Activated T-helper 2 cell treated with anti-CD3 and anti-CD28 coated beads, Interferon-gamma antibody, Interleukin-2, Interleukin-4, amounts not matched to agents 10 μg/mL and 5 μg/mL and 100 μg/mL, durations not matched to agents 14 hours and 24 hours and 36 hours (primary cell): ENCODE measurements around the gene MYO16. TPM values are rescaled to one million over a fixed set of nuclear protein-coding genes. Genes with fewer than 3 reads are reported as not detected.

ENCODE experiments used
- DNase-seq: peaks from one replicate; pipeline ENCODE4 v3.0.0; 2021; ENCODE audit warnings: low spot score
- H3K27ac Mint-ChIP-seq: one replicate; pipeline ENCODE4 v1.8.0; 2021; ENCODE audit warnings: mixed read lengths
- H3K27me3 Mint-ChIP-seq: one replicate; pipeline ENCODE4 v1.8.0; 2021; ENCODE audit warnings: low read depth, mixed read lengths
- H3K36me3 Mint-ChIP-seq: one replicate; pipeline ENCODE4 v1.8.0; 2021; ENCODE audit warnings: low read depth, mixed read lengths
- H3K4me1 Mint-ChIP-seq: one replicate; pipeline ENCODE4 v1.8.0; 2021; ENCODE audit warnings: low read depth, mixed read lengths
- H3K4me3 Mint-ChIP-seq: one replicate; pipeline ENCODE4 v1.8.0; 2021; ENCODE audit warnings: low read depth, mild to moderate bottlenecking, moderate library complexity, mixed read lengths
- H3K9me3 Mint-ChIP-seq: one replicate; pipeline ENCODE4 v1.8.0; 2021; ENCODE audit warnings: mixed read lengths
- intact Hi-C: fragments of 100-400 bp; cut with micrococcal nuclease; formaldehyde crosslinking; loops from one replicate; pipeline ENCODE4 v1.15.1; 2023
- total RNA-seq: library from RNA; stranded (reverse); gene quantifications from 2 replicates; pipeline ENCODE4 v1.2.3, GENCODE V29; 2022

MYO16 gene
- total RNA-seq, 1 donor from 2014 or later = not detected

DNA sequence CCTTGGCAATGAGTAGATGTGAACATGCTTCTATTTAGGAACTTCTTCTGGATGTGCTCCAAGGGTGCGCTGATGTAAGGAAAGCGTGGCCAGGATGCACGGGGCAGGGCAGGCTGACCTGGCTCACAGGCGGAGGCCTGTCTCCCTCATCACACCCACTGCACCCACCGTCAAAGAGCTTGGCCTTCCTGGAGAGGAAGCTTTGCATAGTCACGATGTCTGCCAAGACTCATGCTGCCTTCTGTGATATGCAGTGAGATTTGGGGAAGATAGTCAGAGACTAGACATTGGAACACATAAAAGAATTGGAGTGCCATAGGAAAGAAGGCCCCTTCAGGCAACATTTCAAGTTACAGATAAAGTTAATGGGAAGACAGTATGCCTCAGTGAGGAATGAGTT is 82.0 kb downstream of the MYO16 start:
- Mint-ChIP-seq H3K27me3 (no peaks in the 10 kb centered on the region), H3K27ac (no peak overlapping the region), H3K36me3 (no peaks in the 10 kb centered on the region), H3K4me3 (no peak overlapping the region), H3K9me3 (no peaks in the 10 kb centered on the region), H3K4me1 (no peaks in the 10 kb centered on the region)
- intact Hi-C loops = no loop called here
- no peak for DNase-seq

DNA sequence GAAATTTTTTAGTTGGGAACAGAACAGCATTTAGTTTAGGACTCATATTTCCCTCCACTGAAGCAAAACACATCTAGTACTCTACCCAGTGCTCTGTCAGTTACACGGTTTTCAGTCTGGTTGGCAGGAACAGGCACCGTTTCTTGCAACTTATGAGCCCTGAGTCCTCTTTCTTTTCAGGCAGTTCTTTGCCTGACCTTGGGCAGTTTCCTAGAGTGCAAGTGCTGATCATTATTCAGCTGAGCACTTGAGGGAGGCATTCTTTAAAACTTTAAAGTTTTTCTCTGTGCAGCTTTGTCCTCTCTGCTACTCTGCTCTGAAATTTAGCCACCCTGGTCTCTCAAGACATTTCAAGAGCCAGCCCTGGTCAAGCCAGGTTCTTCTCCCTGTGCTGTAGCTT is 96.1 kb downstream of the MYO16 start:
- intact Hi-C loops = no loop called here
- no peaks in the 10 kb centered on the region for H3K4me1 Mint-ChIP-seq
- H3K9me3 Mint-ChIP-seq = no peaks in the 10 kb centered on the region
- DNase-seq = no peak
- H3K27me3 Mint-ChIP-seq = no peaks in the 10 kb centered on the region
- no peaks in the 10 kb centered on the region for H3K36me3 Mint-ChIP-seq
- no peak overlapping the region for H3K4me3 Mint-ChIP-seq
- no peak overlapping the region for H3K27ac Mint-ChIP-seq

DNA sequence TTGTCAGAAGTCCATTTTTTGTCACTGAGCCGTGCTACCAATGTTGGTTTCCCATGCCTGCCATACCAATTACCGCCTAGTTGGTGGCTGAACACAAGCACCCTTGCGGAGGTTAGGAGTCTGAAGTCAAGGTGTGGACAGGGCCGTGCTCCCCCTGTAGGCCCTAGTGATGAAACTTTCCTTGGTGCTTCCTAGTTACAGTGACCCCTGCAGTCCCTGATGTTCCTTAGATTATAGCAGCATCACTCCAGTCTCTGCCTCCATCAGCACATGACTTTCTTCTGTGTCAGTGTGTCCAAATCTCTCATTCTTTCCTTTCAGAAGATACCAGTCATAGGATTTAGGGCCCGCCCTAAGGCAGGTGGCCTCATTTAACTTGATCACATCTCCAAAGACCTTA is 99.0 kb downstream of the MYO16 start:
- Mint-ChIP-seq H3K27ac (no peak overlapping the region), H3K9me3 (no peaks in the 10 kb centered on the region), H3K36me3 (no peaks in the 10 kb centered on the region), H3K4me1 (no peaks in the 10 kb centered on the region), H3K27me3 (no peaks in the 10 kb centered on the region), H3K4me3 (no peak overlapping the region)
- no peak for DNase-seq
- intact Hi-C loops = no loop called here

DNA sequence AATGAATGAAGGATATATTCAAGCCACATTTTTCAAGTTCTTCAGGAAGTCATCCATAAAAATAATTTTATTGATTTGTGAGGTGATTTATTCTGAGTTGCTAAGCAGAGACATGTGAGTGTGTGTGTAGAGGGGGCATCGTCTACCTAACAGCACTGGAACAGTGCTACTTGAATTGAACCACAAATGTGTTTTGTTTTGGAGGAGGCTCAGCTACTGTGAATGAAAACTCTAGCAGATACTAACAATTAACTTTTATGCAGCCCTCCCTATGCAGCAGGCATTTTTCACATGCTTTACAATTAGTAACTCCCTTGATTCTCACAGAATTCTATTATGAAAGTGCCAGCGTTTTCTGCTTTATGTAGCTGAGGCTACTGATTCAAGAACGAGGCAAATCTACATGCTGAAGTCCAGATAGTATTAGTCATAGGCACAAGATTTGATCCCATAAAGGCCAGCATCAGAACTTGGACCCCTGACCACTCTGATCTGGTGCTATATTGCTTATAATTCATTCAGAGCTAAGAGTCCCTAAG is 103.7 kb downstream of the MYO16 start:
- Mint-ChIP-seq H3K4me3 (no peak overlapping the region), H3K27me3 (no peaks in the 10 kb centered on the region), H3K36me3 (no peaks in the 10 kb centered on the region), H3K9me3 (no peaks in the 10 kb centered on the region), H3K27ac (no peak overlapping the region), H3K4me1 (no peaks in the 10 kb centered on the region)
- DNase-seq = no peak
- intact Hi-C loops = no loop called here

DNA sequence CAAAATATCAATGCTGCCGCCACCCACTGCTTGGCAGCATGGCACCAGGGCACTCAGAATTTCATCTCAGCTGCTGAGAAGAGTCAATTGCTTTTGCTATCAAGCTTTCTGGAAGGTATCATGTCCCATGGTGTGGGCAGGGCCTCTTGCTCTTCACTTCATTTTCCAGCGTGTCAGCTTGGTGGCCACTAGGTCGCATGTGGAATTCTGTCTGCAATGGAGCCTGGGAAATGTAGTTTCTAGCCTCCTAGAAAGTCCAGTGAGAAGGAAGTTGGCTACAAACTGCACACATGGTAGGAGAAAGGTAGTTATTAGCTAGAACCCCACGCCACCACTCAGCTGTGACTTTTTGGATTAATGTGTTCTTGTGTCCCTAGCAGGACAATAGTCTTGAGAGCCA is 105.3 kb downstream of the MYO16 start:
- no peaks in the 10 kb centered on the region for H3K27me3 Mint-ChIP-seq
- intact Hi-C loops = no loop called here
- H3K36me3 Mint-ChIP-seq = no peaks in the 10 kb centered on the region
- H3K27ac Mint-ChIP-seq = no peak overlapping the region
- no peaks in the 10 kb centered on the region for H3K4me1 Mint-ChIP-seq
- no peak overlapping the region for H3K4me3 Mint-ChIP-seq
- DNase-seq = no peak
- no peaks in the 10 kb centered on the region for H3K9me3 Mint-ChIP-seq

DNA sequence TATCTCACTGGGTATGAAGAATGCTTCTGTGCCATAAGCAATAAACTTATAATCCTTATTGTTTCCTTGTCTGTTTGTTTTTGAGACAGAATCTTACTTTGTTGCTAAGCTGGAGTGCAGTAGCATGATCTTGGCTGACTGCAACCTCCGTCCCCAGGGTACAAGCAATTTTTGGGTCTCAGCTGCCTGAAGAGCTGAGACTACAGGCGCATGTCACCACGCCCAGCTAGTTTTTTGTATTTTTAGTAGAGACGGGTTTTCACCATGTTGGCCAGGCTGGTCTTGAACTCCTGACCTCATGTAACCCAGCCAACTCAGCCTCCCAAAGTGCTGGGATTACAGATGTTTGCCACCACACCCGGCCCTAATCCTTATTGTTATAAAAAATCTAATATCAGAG is 112.5 kb downstream of the MYO16 start:
- H3K27me3 Mint-ChIP-seq = no peaks in the 10 kb centered on the region

DNA sequence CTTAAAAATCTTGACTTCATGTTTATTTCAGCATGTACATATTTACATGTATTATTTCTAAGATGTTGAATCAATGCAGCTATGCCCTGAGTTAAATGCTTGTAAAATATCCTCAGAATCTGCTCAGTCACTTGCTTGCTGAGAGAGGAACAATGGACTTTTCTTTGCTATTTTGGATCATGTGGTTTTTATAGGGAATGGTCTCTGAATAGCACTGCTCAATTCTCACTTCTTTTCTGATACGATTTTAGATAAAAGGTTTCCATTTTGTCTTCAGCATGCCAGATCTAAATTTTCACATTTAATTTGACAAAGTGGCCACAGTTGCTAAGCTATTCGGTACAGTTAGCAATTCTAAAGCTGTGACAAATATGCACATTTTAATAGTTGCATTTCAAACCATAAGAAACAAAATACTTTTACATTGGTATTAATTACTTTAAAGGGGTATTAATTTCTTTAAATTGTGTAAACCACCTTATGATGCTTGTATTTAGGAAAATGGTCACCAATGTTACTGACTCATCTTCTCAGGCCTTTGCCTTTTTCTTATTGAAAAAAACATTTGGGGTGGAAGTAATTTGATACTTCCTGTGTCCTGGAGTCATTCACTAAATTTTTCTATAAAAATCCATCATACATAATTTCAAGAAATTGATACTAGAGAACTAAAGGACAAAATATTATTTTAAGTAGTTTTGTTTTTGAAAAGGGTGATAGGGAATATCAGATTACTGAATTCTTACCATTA is 113.5 kb downstream of the MYO16 start:
- no peak for DNase-seq
- no peaks in the 10 kb centered on the region for H3K4me1 Mint-ChIP-seq
- H3K27ac Mint-ChIP-seq = no peak overlapping the region
- no peaks in the 10 kb centered on the region for H3K36me3 Mint-ChIP-seq
- H3K9me3 Mint-ChIP-seq = no peaks in the 10 kb centered on the region
- intact Hi-C loops = no loop called here
- H3K27me3 Mint-ChIP-seq = no peaks in the 10 kb centered on the region
- no peak overlapping the region for H3K4me3 Mint-ChIP-seq

More for the DNA sequence above, 112.5 kb downstream of the MYO16 start:
- Mint-ChIP-seq H3K4me1 (no peaks in the 10 kb centered on the region), H3K9me3 (no peaks in the 10 kb centered on the region), H3K27ac (no peak overlapping the region), H3K4me3 (no peak overlapping the region), H3K36me3 (no peaks in the 10 kb centered on the region)
- no peak for DNase-seq
- intact Hi-C loops = no loop called here

DNA sequence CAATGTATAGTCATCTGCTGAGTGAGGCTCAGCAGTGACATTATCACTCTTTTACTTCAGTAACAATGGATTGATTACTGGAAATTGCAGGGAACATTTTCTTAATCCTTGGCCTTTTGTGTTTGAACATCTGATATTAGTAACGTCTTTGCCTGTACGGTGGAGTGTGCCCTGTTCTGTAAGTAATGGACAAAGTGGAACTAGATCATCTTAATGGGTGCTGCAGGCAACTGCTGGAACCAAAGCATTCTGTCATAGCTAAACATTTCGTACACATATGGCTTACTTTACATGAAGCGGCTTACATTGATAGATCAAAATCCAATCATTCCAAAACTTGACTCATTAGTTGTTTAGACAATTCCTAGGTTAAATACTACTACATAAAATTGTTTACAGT is 114.1 kb downstream of the MYO16 start:
- Mint-ChIP-seq H3K27me3 (no peaks in the 10 kb centered on the region), H3K36me3 (no peaks in the 10 kb centered on the region), H3K27ac (no peak overlapping the region), H3K4me3 (no peak overlapping the region), H3K4me1 (no peaks in the 10 kb centered on the region), H3K9me3 (no peaks in the 10 kb centered on the region)
- no peak for DNase-seq
- intact Hi-C loops = no loop called here

DNA sequence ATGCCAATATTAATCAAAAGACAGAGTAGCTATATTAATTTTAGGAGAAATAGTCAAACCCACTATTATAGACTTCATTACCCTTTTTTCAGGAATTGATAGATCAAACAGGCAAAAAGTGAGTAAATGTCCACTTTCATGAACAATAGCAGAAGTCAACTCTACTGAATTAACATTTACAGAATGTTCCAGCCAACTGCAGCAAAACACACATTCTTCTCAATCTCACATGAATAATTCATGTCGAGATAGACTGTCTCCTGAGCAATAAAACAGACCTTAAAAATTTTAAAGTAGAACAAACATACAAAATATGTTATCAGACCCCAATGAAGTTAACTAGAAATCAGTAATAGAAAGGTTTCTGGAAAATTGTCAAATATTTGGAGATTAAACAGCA is 118.4 kb downstream of the MYO16 start:
- Mint-ChIP-seq H3K27me3 (no peaks in the 10 kb centered on the region), H3K9me3 (no peaks in the 10 kb centered on the region)

DNA sequence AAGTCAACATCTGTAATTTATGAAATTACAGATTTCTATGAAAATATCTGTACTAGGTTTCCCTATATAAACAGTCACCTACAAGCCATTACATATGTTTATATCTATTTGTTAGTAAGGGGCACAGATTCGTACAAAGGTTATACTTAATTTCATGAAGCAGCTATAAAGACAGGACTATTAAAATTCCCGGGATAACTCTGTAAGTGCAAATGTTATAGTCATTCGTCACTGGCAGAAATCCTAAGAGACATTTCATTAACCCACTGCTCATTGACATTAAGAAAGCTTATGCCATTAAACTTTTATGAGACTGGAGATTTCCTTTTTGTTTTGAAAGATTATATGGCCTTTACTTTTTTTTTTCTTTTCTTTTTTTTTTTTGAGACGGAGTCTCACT is 122.9 kb downstream of the MYO16 start:
- no peak overlapping the region for H3K27ac Mint-ChIP-seq
- DNase-seq = no peak
- intact Hi-C loops = no loop called here
- no peaks in the 10 kb centered on the region for H3K36me3 Mint-ChIP-seq
- H3K4me1 Mint-ChIP-seq = no peaks in the 10 kb centered on the region
- no peak overlapping the region for H3K4me3 Mint-ChIP-seq
- H3K9me3 Mint-ChIP-seq = no peaks in the 10 kb centered on the region
- no peaks in the 10 kb centered on the region for H3K27me3 Mint-ChIP-seq

More for the DNA sequence above, 118.4 kb downstream of the MYO16 start:
- DNase-seq = no peak
- H3K4me3 Mint-ChIP-seq = no peak overlapping the region
- no peaks in the 10 kb centered on the region for H3K4me1 Mint-ChIP-seq
- H3K27ac Mint-ChIP-seq = no peak overlapping the region
- no peaks in the 10 kb centered on the region for H3K36me3 Mint-ChIP-seq
- intact Hi-C loops = no loop called here

DNA sequence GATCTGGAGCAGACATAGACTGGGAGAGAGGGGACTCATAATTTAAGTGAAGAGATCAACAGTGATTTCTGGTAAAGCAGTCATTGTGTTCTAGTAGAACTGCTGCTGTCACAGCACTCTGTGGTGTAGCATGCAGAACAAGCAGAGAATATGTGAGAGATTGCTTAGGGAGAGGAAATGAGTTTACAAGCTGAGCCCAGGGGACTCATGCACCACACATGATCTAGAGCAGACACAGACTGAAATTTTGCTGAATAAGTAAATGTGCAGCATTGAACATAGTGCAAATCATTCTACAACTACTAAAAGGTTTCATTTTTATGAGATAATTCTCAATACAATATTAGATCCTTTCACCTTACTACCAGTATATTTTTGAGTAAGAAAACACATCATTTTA is 125.7 kb downstream of the MYO16 start:
- intact Hi-C loops = no loop called here
- no peak overlapping the region for H3K4me3 Mint-ChIP-seq
- H3K9me3 Mint-ChIP-seq = no peaks in the 10 kb centered on the region
- H3K27me3 Mint-ChIP-seq = no peaks in the 10 kb centered on the region
- no peak for DNase-seq
- no peaks in the 10 kb centered on the region for H3K4me1 Mint-ChIP-seq
- H3K27ac Mint-ChIP-seq = no peak overlapping the region
- H3K36me3 Mint-ChIP-seq = no peaks in the 10 kb centered on the region

DNA sequence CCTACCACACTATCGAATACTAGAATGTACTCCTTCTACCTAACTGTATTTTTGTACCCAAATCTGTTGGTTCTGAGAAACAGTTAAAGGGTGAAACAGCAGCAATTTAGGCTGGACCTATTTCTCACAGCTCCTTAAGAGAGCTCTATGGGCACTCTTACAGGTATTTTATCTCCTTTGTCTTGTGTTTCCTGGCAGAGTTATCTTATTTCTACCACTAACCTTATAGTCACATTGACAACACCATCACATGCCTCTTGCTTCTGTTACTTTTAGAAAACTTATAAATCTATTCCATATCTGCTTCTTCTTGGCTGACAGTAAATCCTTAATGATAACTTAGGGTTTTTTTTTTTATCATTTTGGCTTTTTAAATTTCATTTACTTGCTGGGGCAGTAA is 130.7 kb downstream of the MYO16 start:
- Mint-ChIP-seq H3K9me3 (no peaks in the 10 kb centered on the region), H3K4me1 (no peaks in the 10 kb centered on the region), H3K27me3 (no peaks in the 10 kb centered on the region), H3K36me3 (no peaks in the 10 kb centered on the region), H3K4me3 (no peak overlapping the region), H3K27ac (no peak overlapping the region)
- intact Hi-C loops = no loop called here
- no peak for DNase-seq

DNA sequence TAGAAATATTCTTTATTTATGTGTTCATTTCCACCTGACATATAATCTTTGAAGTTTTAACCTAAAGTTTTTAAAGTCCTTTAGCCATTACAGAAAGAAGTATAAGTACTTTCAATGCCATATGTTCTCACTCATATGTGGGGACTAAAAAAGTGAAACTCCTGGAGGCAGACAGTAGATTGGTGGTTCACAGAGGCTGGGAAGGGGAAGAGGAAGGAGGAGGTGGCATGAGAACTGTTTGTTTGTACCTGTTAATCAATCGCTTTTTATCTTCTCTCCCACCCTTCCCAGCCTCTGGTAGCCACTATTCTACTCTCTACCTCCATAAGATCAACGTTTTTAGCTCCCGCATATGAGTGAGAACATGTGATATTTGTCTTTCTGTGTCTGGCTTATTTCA is 131.1 kb downstream of the MYO16 start:
- Mint-ChIP-seq H3K27ac (no peak overlapping the region), H3K36me3 (no peaks in the 10 kb centered on the region), H3K9me3 (no peaks in the 10 kb centered on the region), H3K27me3 (no peaks in the 10 kb centered on the region), H3K4me1 (no peaks in the 10 kb centered on the region), H3K4me3 (no peak overlapping the region)
- intact Hi-C loops = no loop called here
- DNase-seq = no peak

DNA sequence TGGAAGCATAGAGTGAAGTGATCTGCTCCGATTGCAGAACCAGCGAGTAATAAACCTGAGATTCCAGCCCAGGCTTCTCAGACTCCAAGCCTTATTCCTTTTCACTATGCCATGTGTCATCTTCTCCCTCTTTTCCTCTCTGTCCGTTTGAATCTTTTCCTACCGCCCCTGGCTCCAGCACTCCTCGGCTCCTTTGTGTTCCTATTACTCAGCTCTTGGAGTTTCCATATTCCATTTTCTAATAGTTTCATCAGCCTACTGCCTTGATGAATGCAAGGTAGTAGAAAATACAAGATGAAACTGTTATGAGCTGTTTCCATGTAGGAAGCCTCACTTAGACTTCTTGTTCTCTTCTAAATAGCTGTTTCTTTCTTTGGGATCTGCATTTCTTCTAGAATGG is 138.6 kb downstream of the MYO16 start:
- no peaks in the 10 kb centered on the region for H3K36me3 Mint-ChIP-seq

More for the DNA sequence above, 138.6 kb downstream of the MYO16 start:
- Mint-ChIP-seq H3K27ac (no peak overlapping the region), H3K4me3 (no peak overlapping the region), H3K27me3 (no peaks in the 10 kb centered on the region), H3K9me3 (no peaks in the 10 kb centered on the region), H3K4me1 (no peaks in the 10 kb centered on the region)
- no peak for DNase-seq
- intact Hi-C loops = no loop called here
